ENCODE data around the gene SH3RF2. TPM values are rescaled to one million over a fixed set of nuclear protein-coding genes. Genes with fewer than 3 reads are reported as not detected.
A peak's percentile ranks its signal among the peaks of the same experiment; 100 is the strongest.

Gene SH3RF2
- total RNA-seq, 1 donor from 2014 or later: 50.6 TPM

GRCh38 chr5:146039420-146039819 lies 103.0 kb downstream of the SH3RF2 start:
- Histone ChIP-seq H3K4me1 (no peaks in the 10 kb centered on the region), H3K4me3 (no peak overlapping the region), H3K27ac (no peak overlapping the region), H3K9me3 (no peaks in the 10 kb centered on the region), H3K36me3 (no peaks in the 10 kb centered on the region), H3K27me3 (no peaks in the 10 kb centered on the region)
- DNase-seq (ENCODE audit: low spot score in 2 of 2): no peak
- TF ChIP-seq CTCF (IDR thresholded peaks at IDR 0.05): no peak
- intact Hi-C loops (cut with DNase I): no loop called here

GRCh38 chr5:146040527-146040926 lies 104.1 kb downstream of the SH3RF2 start:
- H3K27ac ChIP-seq: no peak overlapping the region
- intact Hi-C loops (cut with DNase I): loop anchor here (10.0 kb wide), 2 partner anchors 336 to 1836 kb away; no protein-coding TSS in a partner anchor
- H3K9me3 ChIP-seq: no peaks in the 10 kb centered on the region
- DNase-seq (ENCODE audit: low spot score in 2 of 2): no peak
- no peaks in the 10 kb centered on the region for H3K27me3 ChIP-seq
- H3K36me3 ChIP-seq: no peaks in the 10 kb centered on the region
- no peak overlapping the region for H3K4me3 ChIP-seq
- H3K4me1 ChIP-seq: no peaks in the 10 kb centered on the region
- no peak for TF ChIP-seq CTCF (IDR thresholded peaks at IDR 0.05)

GRCh38 chr5:146041180-146041789 lies 104.9 kb downstream of the SH3RF2 start:
- H3K27me3 ChIP-seq: no peaks in the 10 kb centered on the region
- TF ChIP-seq CTCF (IDR thresholded peaks at IDR 0.05): peak in 1 of 3 experiments; percentile 25
- no peak overlapping the region for H3K4me3 ChIP-seq
- no peaks in the 10 kb centered on the region for H3K9me3 ChIP-seq
- intact Hi-C loops (cut with DNase I): loop anchor here (10.0 kb wide), 2 partner anchors 336 to 1836 kb away; no protein-coding TSS in a partner anchor
- no peak for DNase-seq (ENCODE audit: low spot score in 2 of 2)
- H3K36me3 ChIP-seq: no peaks in the 10 kb centered on the region
- no peaks in the 10 kb centered on the region for H3K4me1 ChIP-seq
- H3K27ac ChIP-seq: no peak overlapping the region

GRCh38 chr5:146042628-146043279 lies 106.4 kb downstream of the SH3RF2 start:
- Histone ChIP-seq H3K4me1 (no peaks in the 10 kb centered on the region), H3K9me3 (no peaks in the 10 kb centered on the region), H3K27me3 (no peaks in the 10 kb centered on the region), H3K27ac (no peak overlapping the region), H3K4me3 (no peak overlapping the region), H3K36me3 (no peaks in the 10 kb centered on the region)
- intact Hi-C loops (cut with DNase I): loop anchor here (10.0 kb wide), 2 partner anchors 338 to 1838 kb away; no protein-coding TSS in a partner anchor
- no peak for TF ChIP-seq CTCF (IDR thresholded peaks at IDR 0.05)
- DNase-seq (ENCODE audit: low spot score in 2 of 2): no peak

- intact Hi-C loops (cut with DNase I): loop anchor here (10.0 kb wide), 2 partner anchors 339 to 1839 kb away; no protein-coding TSS in a partner anchor
- no peaks in the 10 kb centered on the region for H3K36me3 ChIP-seq
- no peak for TF ChIP-seq CTCF (IDR thresholded peaks at IDR 0.05)
Observed at GRCh38 chr5:146043722-146044121, 107.3 kb downstream of the SH3RF2 start.

More at GRCh38 chr5:146043722-146044121, 107.3 kb downstream of the SH3RF2 start:
- H3K4me1 ChIP-seq: no peaks in the 10 kb centered on the region
- H3K27ac ChIP-seq: no peak overlapping the region
- H3K4me3 ChIP-seq: no peak overlapping the region
- no peak for DNase-seq (ENCODE audit: low spot score in 2 of 2)
- no peaks in the 10 kb centered on the region for H3K9me3 ChIP-seq
- no peaks in the 10 kb centered on the region for H3K27me3 ChIP-seq
